HepG2 (cell line): Measurements from ENCODE around the gene C20orf144. TPM values are rescaled to one million over a fixed set of nuclear protein-coding genes. Genes with fewer than 3 reads are reported as not detected.

Source experiments
- AHDC1 ChIP-seq: sonication (generic); formaldehyde crosslinking; IDR thresholded peaks from 2 replicates; pipeline ENCODE4 v1.5.1; 2020; ENCODE audit warnings: mild to moderate bottlenecking, missing genetic modification reagents, borderline replicate concordance
- ARNTL ChIP-seq: sonication (generic); formaldehyde crosslinking; IDR thresholded peaks from 2 replicates; pipeline ENCODE4 v1.4.0; 2020; ENCODE audit warnings: mild to moderate bottlenecking, missing genetic modification reagents
- BRD4 ChIP-seq: sonication (generic); formaldehyde crosslinking; IDR thresholded peaks from 2 replicates; pipeline ENCODE4 v1.4.0; 2020; ENCODE audit warnings: missing genetic modification reagents
- CAMTA2 ChIP-seq: sonication (generic); formaldehyde crosslinking; IDR thresholded peaks from 2 replicates; pipeline ENCODE4 v1.4.0; 2020; ENCODE audit warnings: mild to moderate bottlenecking, missing genetic modification reagents, borderline replicate concordance
- E2F1 ChIP-seq: sonication (generic); formaldehyde crosslinking; IDR thresholded peaks from 2 replicates; pipeline ENCODE4 v1.5.0; 2020; ENCODE audit warnings: missing genetic modification reagents
- E2F2 ChIP-seq: sonication (generic); formaldehyde crosslinking; IDR thresholded peaks from 2 replicates; pipeline ENCODE4 v1.4.0; 2020; ENCODE audit warnings: missing genetic modification reagents, borderline replicate concordance
- KAT2B ChIP-seq: fragments of 150-350 bp; IDR thresholded peaks from 2 replicates; pipeline ENCODE4 v1.6.1; 2014; ENCODE audit warnings: low read depth, low read length, borderline replicate concordance
- MIER3 ChIP-seq: IDR thresholded peaks from 2 replicates; pipeline ENCODE4 v1.6.1; 2016; ENCODE audit warnings: missing compliant biosample characterization, borderline replicate concordance
- PITX1 ChIP-seq: sonication (generic); formaldehyde crosslinking; IDR thresholded peaks from 2 replicates; pipeline ENCODE4 v1.5.1; 2020; ENCODE audit warnings: mild to moderate bottlenecking, missing genetic modification reagents
- RFXAP ChIP-seq: sonication (generic); formaldehyde crosslinking; IDR thresholded peaks from 2 replicates; pipeline ENCODE4 v1.4.0; 2020; ENCODE audit warnings: missing genetic modification reagents, borderline replicate concordance
- TFDP1 ChIP-seq: IDR thresholded peaks from 2 replicates; pipeline ENCODE4 v1.6.1; 2016; ENCODE audit warnings: missing compliant biosample characterization, missing genetic modification reagents, borderline replicate concordance
- ZNF335 ChIP-seq: sonication (generic); formaldehyde crosslinking; IDR thresholded peaks from 2 replicates; pipeline ENCODE4 v1.4.0; 2020; ENCODE audit warnings: missing genetic modification reagents
- ZNF547 ChIP-seq: sonication (generic); formaldehyde crosslinking; IDR thresholded peaks from 2 replicates; pipeline ENCODE4 v1.5.1; 2020; ENCODE audit warnings: mild to moderate bottlenecking, missing genetic modification reagents
- ZNF572 ChIP-seq: sonication (generic); formaldehyde crosslinking; IDR thresholded peaks from 2 replicates; pipeline ENCODE4 v1.5.1; 2020; ENCODE audit warnings: mild to moderate bottlenecking, missing genetic modification reagents
- ZNF709 ChIP-seq: sonication (generic); formaldehyde crosslinking; IDR thresholded peaks from 2 replicates; pipeline ENCODE4 v1.5.0; 2020; ENCODE audit warnings: mild to moderate bottlenecking, missing genetic modification reagents
- ZNF790 ChIP-seq: sonication (generic); formaldehyde crosslinking; IDR thresholded peaks from 2 replicates; pipeline ENCODE4 v1.8.0; 2022; ENCODE audit warnings: missing genetic modification reagents, mild to moderate bottlenecking, borderline replicate concordance
- ZNF83 ChIP-seq: sonication (generic); formaldehyde crosslinking; IDR thresholded peaks from 2 replicates; pipeline ENCODE4 v1.4.0; 2020; ENCODE audit warnings: missing genetic modification reagents, mild to moderate bottlenecking, borderline replicate concordance
- polyA plus RNA-seq, 8 experiments: library from polyadenylated mRNA; depleted of rRNA in 3 of 8; stranded (reverse) in 7 of 8; unstranded in 1 of 8; fragments of >200 nt; fragmentation: Illumina TruSeq in 4 of 8; extraction: Trizol in 4 of 8; gene quantifications; 2 replicates each; pipeline versions ENCODE4 v1.2.1 to v1.2.3, GENCODE V29; 2011 to 2016; ENCODE audit warnings: low read depth in 4 of 8, missing spikeins in 1 of 8, mixed read lengths in 1 of 8; ENCODE audit not compliant: insufficient read depth in 1 of 8
- total RNA-seq, 5 experiments: library from RNA; depleted of rRNA; stranded (reverse); fragments of >200 nt; fragmentation: Illumina TruSeq; extraction: Trizol; gene quantifications; 2 replicates each; pipeline ENCODE4 v1.2.3, GENCODE V29; 2016; ENCODE audit warnings: low read depth in 1 of 5

The C20orf144 gene
- total and polyA plus RNA-seq, 2 of the 13 experiments (the other 11 are each of a cell fraction or from before 2014, with no cell fraction given): 0.09 to 0.16 TPM

GRCh38 chr20:33701629-33702450 is 39.7 kb downstream of the C20orf144 start (continued):
- TF ChIP-seq ZNF83: peak; percentile 84; the same call in 1 of the 2 replicates
- TF ChIP-seq CAMTA2: 0 out of 2 replicates have a peak, but pooled peaks have one; percentile 33
- TF ChIP-seq ZNF335 (CRISPR knock-in tag): no peak
- no peak for TF ChIP-seq E2F2 (CRISPR knock-in tag)
- TF ChIP-seq BRD4 (CRISPR knock-in tag): 0 out of 2 replicates have a peak, but pooled peaks have one; percentile 58
- TF ChIP-seq TFDP1 (CRISPR knock-in tag): peak; percentile 66; the same call in 1 of the 2 replicates
- TF ChIP-seq E2F1 (CRISPR knock-in tag): no peak
- peak; percentile 86; the same call in 1 of the 2 replicates for TF ChIP-seq RFXAP (CRISPR knock-in tag)
- peak; percentile 60 for TF ChIP-seq ZNF572
- peak; percentile 84; the same call in 1 of the 2 replicates for TF ChIP-seq ARNTL (CRISPR knock-in tag)
- peak; percentile 77; the same call in 1 of the 2 replicates for TF ChIP-seq AHDC1 (CRISPR knock-in tag)
- peak; percentile 93 for TF ChIP-seq PITX1
- TF ChIP-seq ZNF547 (CRISPR knock-in tag): peak; percentile 66; the same call in 1 of the 2 replicates
- no peak for TF ChIP-seq KAT2B
- TF ChIP-seq ZNF790: peak; percentile 89; the same call in 1 of the 2 replicates
- peak; percentile 71 for TF ChIP-seq ZNF709
- TF ChIP-seq MIER3 (CRISPR knock-in tag): peak; percentile 67; the same call in 1 of the 2 replicates
